ENCODE measurements around the gene ASZ1. TPM values are rescaled to one million over a fixed set of nuclear protein-coding genes. Genes with fewer than 3 reads are reported as not detected.

The ASZ1 gene
- total and polyA plus RNA-seq, 2 donors (not counting 1 experiment from before 2014, with no cell fraction given), result not detected

DNA sequence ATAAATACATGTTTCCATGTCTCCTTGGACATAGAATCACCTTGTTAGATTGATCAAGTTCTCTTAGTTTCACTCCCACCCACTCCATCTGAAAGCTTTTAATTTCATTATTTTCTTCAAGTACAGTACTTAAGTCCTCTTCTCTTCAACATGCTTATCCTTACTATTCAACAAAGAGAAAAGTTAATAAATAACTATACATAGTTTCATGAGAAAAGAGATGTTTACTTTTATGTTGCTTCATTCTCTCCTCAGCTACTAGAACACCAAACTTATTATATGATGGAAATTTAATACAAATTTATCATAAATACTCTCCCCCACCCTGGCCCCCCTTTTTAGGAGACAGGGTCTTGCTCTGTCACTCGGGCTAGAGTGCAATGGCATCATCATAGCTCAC, 33.5 kb downstream of the ASZ1 start:
- H4K20me1 ChIP-seq (ENCODE audit: control insufficient read depth, insufficient read depth, low read length, poor library complexity, severe bottlenecking), result no peaks in the 10 kb centered on the region
- Mint-ChIP-seq H3K27me3 (peaks cover 4% of the 10 kb centered on the region), H3K9me3 (ENCODE audit: insufficient read depth) (peaks cover 8% of the 10 kb centered on the region), H3K27ac (no peak overlapping the region), H3K4me3 (no peak overlapping the region), H3K4me1 (no peaks in the 10 kb centered on the region)
- peaks cover 0 to 12% (median 0%) of the 10 kb centered on the region in 3 donors for H3K9me3 ChIP-seq (ENCODE audit: control extremely low read depth in 1 of 3, control insufficient read depth in 2 of 3, insufficient read depth in 1 of 3, low read length in 2 of 3)
- H3K27me3 ChIP-seq (replicated peaks in 1 of 4; ENCODE audit: control extremely low read depth in 1 of 4, control insufficient read depth in 3 of 4, insufficient read depth in 4 of 4, low read length in 3 of 4), result no peaks in the 10 kb centered on the region
- no peaks in the 10 kb centered on the region for H3K4me1 ChIP-seq (ENCODE audit: control insufficient read depth in 2 of 2, insufficient read depth in 2 of 2, low read length in 2 of 2)
- no peak overlapping the region for H3K27ac ChIP-seq (ENCODE audit: low read length in 2 of 2)
- intact Hi-C loops (cut with micrococcal nuclease), result no loop called here
- CTCF ChIA-PET, result interaction anchor here (0.7 kb wide), 1 partner anchor 34 kb away, joined by 3 read pairs; no protein-coding TSS in a partner anchor
- no peak for TF ChIP-seq EZH2 (IDR thresholded peaks at IDR 0.05; ENCODE audit: borderline replicate concordance, insufficient read depth, low read depth, low read length, poor library complexity, severe bottlenecking)
- TF ChIP-seq, protein P1, sequence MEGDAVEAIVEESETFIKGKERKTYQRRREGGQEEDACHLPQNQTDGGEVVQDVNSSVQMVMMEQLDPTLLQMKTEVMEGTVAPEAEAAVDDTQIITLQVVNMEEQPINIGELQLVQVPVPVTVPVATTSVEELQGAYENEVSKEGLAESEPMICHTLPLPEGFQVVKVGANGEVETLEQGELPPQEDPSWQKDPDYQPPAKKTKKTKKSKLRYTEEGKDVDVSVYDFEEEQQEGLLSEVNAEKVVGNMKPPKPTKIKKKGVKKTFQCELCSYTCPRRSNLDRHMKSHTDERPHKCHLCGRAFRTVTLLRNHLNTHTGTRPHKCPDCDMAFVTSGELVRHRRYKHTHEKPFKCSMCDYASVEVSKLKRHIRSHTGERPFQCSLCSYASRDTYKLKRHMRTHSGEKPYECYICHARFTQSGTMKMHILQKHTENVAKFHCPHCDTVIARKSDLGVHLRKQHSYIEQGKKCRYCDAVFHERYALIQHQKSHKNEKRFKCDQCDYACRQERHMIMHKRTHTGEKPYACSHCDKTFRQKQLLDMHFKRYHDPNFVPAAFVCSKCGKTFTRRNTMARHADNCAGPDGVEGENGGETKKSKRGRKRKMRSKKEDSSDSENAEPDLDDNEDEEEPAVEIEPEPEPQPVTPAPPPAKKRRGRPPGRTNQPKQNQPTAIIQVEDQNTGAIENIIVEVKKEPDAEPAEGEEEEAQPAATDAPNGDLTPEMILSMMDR (IDR thresholded peaks at IDR 0.05), result no peak
- WGBS (ENCODE audit: insufficient coverage), result 100% methylated on average over 1 of the region's 1 CpG
- POLR2A ChIA-PET, result no interaction called here
- no peak overlapping the region for H3K4me2 ChIP-seq (replicated peaks; ENCODE audit: low read depth, low read length, poor library complexity, severe bottlenecking)
- no peak overlapping the region for H2AFZ ChIP-seq (ENCODE audit: insufficient read depth, low read depth, low read length, poor library complexity, severe bottlenecking)
- no peaks in the 10 kb centered on the region for H3K36me3 ChIP-seq (replicated peaks in 1 of 2; ENCODE audit: control extremely low read depth in 1 of 2, control insufficient read depth in 1 of 2, extremely low read depth in 1 of 2, insufficient read depth in 2 of 2, low read length in 1 of 2)
- DNase-seq, result no peak
- H3K9ac ChIP-seq (ENCODE audit: low read length), result no peak overlapping the region
- ATAC-seq (ENCODE audit: low read depth), result no peak
- H3K79me2 ChIP-seq (ENCODE audit: control insufficient read depth, insufficient read depth, low read length), result no peaks in the 10 kb centered on the region
- no peak overlapping the region for H3K4me3 ChIP-seq (ENCODE audit: control extremely low read depth in 1 of 5, extremely low read depth in 1 of 5, insufficient read depth in 1 of 5, low read depth in 2 of 5, low read length in 4 of 5)

DNA sequence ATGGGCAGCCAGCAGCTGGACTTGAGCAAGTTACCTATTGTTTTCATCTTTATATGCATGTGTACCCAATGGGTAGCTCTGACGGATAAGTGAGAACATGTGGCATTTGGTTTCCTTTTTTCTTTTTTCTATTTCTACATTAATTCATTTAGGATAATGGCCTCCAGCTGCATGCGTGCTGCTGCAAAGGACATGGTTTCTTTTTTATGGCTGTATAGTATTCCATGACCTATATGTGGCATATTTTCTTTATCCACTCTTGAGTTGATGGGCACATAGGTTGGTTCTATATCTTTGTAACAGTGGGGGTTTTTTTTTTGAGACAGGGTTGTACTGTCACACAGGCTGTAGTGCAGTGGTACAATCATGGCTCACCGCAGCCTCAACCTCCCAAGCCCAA, 37.4 kb downstream of the ASZ1 start:
- ChIA-PET CTCF (no interaction called here), POLR2A (no interaction called here)
- H3K4me3 Mint-ChIP-seq, result no peak overlapping the region
- H3K27ac Mint-ChIP-seq, result no peak overlapping the region
- DNase-seq, result no peak
- TF ChIP-seq, protein P1 (IDR thresholded peaks at IDR 0.05), result no peak
- TF ChIP-seq EZH2 (IDR thresholded peaks at IDR 0.05; ENCODE audit: borderline replicate concordance, insufficient read depth, low read depth, low read length, poor library complexity, severe bottlenecking), result no peak
- Histone ChIP-seq H3K27ac (ENCODE audit: low read length in 2 of 2) (no peak overlapping the region), H3K9ac (ENCODE audit: low read length) (no peak overlapping the region), H4K20me1 (ENCODE audit: control insufficient read depth, insufficient read depth, low read length, poor library complexity, severe bottlenecking) (no peaks in the 10 kb centered on the region), H3K36me3 (replicated peaks in 1 of 2; ENCODE audit: control extremely low read depth in 1 of 2, control insufficient read depth in 1 of 2, extremely low read depth in 1 of 2, insufficient read depth in 2 of 2, low read length in 1 of 2) (no peaks in the 10 kb centered on the region), H3K79me2 (ENCODE audit: control insufficient read depth, insufficient read depth, low read length) (no peaks in the 10 kb centered on the region), H2AFZ (ENCODE audit: insufficient read depth, low read depth, low read length, poor library complexity, severe bottlenecking) (no peak overlapping the region), H3K4me3 (ENCODE audit: control extremely low read depth in 1 of 5, extremely low read depth in 1 of 5, insufficient read depth in 1 of 5, low read depth in 2 of 5, low read length in 4 of 5) (no peak overlapping the region), H3K4me1 (ENCODE audit: control insufficient read depth in 2 of 2, insufficient read depth in 2 of 2, low read length in 2 of 2) (no peaks in the 10 kb centered on the region), H3K27me3 (replicated peaks in 1 of 4; ENCODE audit: control extremely low read depth in 1 of 4, control insufficient read depth in 3 of 4, insufficient read depth in 4 of 4, low read length in 3 of 4) (no peaks in the 10 kb centered on the region), H3K9me3 (ENCODE audit: control extremely low read depth in 1 of 3, control insufficient read depth in 2 of 3, insufficient read depth in 1 of 3, low read length in 2 of 3) (peaks cover 0 to 12% (median 0%) of the 10 kb centered on the region in 3 donors), H3K4me2 (replicated peaks; ENCODE audit: low read depth, low read length, poor library complexity, severe bottlenecking) (no peak overlapping the region)
- WGBS (ENCODE audit: insufficient coverage), result no CpG with 5 or more reads among the region's 3 CpGs
- intact Hi-C loops (cut with micrococcal nuclease), result no loop called here
- H3K27me3 Mint-ChIP-seq, result no peaks in the 10 kb centered on the region
- H3K4me1 Mint-ChIP-seq, result no peaks in the 10 kb centered on the region
- H3K9me3 Mint-ChIP-seq (ENCODE audit: insufficient read depth), result peaks cover 11% of the 10 kb centered on the region
- no peak for ATAC-seq (ENCODE audit: low read depth)

Measured in B cell (primary cell).